NCI-H2081 (cell line): ENCODE measurements around the gene GRIA3.

Experiments
- DNase-seq, 2 experiments: peaks; one replicate each; lab custom pipeline; 2025; lab: John Stamatoyannopoulos, UW

Gene GRIA3

DNA sequence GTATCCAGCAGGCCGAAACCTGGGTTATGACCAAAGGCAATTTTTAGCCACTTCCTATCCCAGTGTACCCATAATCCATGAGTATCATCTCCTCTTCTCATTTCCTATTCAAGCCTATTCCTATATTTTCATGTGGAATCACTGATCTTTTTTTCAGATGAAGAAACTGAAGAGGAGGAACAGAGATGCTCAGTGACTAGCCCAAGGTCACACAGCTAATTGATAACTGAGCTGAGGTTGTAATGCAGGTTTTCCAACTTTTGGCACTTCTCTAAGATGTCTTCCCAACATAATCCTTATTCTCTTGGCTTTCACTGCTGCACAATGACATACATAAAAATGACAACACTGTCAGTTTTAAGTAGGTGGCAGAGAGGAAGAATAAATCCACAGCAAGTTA lies 15.3 kb downstream of the GRIA3 start:
- no peak for DNase-seq

- DNase-seq: no peak
Observed at GRCh38 chrX:123201720-123202119, 17.6 kb downstream of the GRIA3 start.

- DNase-seq: no peak
Observed at GRCh38 chrX:123202523-123202922, 18.4 kb downstream of the GRIA3 start.

- no peak for DNase-seq
Observed at GRCh38 chrX:123203772-123204171, 19.7 kb downstream of the GRIA3 start.

DNA sequence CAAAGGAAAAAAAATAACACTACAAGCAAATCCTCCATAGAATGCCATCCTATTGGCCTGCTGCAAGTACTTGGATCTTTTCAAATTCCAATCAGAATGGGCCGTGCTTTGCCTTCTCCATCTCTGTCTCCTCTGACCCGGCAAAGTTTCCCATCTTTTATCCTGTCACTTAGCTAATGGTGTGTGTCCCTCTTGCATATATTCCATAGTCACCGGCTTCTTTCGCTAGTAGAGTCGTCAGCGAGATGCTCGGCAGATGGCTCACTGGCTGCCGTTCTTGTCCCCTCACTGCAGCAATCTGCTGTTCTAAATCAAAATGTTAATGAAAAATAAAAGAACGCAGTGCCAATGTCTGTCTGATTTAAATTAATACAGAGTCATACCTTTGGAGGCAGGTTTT lies 22.1 kb downstream of the GRIA3 start:
- no peak for DNase-seq

DNA sequence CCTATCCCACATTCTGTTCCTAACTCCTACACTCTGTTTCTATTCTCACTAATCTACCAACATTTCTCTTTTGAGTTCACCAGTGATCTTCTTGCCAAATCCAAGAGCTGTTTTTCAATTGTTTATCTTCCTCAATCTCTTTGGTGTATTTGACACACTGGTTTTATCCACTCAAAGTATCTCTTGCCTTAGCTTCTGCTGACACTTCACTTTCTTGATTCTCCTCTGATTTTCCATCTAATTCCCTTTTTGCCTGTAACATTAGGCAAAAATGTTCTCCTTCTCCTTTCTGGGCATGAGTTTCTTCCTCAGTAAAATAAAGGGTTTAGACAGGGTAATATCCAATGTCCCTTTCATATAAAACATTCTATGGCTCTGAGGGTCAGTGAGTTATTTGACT lies 26.2 kb downstream of the GRIA3 start:
- DNase-seq: no peak

GRCh38 chrX:123215397-123216089 lies 31.5 kb downstream of the GRIA3 start:
- DNase-seq: no peak

DNA sequence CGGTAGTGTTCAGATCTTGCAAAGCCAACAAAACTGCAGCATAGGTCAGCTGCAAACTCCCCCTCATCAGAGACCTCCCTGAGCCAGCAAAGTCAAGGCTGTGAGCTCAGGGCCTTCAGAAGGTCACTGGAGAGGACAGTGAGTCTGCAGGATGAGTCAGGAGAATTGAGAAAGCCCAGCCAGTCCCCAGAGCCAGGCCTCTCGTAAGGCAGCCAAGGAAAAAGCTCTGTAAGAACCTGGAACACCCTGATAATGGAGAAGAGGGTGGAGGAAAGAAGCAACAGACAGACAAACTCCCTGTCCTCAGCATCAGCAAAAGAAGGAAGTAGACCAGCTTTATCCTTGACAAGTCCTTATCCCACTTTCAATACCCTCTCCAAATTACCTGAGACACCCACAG lies 33.0 kb downstream of the GRIA3 start:
- DNase-seq: no peak

- DNase-seq: no peak
Observed at GRCh38 chrX:123217728-123218127, 33.6 kb downstream of the GRIA3 start.

DNA sequence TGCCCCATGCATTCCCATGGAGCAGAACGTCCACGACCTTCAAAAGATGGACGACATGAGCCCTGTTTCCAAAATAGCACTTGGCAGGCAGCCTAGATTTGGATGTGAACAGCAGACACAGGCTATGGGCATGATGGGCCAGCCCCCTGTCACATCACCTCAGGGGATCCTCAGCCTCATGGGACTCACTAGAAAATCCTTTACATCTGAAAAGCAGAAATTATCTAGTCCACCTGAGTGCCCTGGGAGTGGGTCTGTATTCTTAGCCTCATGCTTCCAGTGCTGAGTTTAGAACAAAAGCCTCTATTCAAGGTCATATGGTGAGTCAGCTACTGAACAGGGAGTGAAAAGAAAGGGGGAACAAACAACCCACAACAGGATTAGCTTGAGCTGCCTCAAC lies 35.8 kb downstream of the GRIA3 start:
- no peak for DNase-seq

DNA sequence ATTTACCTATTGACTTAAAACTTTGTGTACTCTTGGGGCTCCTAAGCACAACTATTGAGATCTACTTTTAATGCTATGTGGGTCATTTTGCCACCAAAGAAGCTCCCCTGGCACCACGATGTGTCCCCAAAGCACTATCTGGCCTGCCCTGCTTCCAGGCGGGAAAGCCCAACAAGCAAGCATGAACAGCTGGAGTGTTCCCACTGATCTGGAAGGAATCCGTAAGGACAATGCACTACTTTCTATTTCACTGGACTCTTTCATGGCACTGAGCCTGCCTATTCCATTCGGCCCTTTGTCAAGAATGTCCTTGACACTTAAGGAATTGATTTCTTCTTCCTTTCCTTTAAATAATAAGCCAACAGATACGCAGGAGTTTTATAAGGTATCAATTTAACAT lies 38.8 kb downstream of the GRIA3 start:
- no peak for DNase-seq

DNA sequence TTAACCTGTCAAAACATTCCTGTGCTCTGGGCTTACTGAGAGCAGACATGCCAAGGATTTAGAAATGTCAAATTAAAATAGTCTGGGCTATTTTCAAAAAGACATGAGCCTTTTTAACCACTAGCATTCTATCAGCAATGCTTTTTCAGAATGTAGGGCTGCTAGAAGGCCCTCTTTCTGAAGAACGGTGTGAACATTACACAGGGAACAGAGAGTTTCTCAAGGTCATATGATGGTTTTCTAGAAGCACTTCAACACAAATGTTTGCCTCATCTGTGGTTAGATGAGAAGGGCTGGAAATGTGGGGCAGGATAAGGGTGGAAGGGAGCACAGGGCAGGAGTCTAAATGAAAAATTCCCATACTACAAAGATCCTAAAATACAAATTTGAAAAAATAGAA lies 39.3 kb downstream of the GRIA3 start:
- DNase-seq: no peak

DNA sequence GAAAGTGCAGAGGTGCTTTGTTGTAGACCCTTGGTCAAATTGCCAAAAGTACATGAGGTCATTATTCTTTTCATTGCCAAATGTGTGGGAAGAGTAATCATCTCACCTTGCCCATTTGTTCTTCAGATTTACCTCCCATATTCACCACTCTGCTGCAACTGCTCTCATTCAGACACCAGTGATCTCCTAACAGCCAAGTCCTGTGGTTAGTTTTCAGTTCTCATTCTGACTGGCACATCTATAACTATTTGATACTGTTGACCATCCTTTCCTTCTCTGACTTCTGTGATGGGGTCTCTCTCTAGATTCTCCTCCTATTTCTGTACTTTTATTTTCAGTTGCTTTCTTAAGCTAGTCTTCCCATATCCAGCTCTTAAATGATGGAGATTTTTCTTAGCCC lies 39.8 kb downstream of the GRIA3 start:
- no peak for DNase-seq

GRCh38 chrX:123230798-123231197 lies 46.7 kb downstream of the GRIA3 start:
- DNase-seq: peak in 1 of 2 experiments; percentile 12

- DNase-seq: no peak
Observed at GRCh38 chrX:123236859-123237258, 52.8 kb downstream of the GRIA3 start.

GRCh38 chrX:123237271-123237670 lies 53.2 kb downstream of the GRIA3 start:
- DNase-seq: no peak

DNA sequence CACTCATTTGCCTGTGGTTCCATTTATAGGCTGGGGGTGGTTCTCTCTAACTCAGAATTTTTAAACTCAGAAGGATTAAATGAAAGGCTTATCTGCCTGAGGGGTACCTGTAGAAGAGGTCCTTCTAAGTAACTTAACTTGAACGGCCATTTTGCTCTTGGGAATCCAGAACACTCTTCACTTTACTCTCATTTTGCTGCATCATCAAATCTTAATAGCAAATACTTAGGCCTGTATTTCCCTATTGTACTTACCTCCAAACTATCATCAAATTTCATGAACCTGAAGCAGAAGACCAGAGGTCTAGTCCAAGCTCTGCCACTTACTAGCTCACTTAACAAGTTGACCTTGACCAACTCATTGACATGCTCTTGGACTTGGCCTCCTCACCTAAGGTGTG lies 70.4 kb downstream of the GRIA3 start:
- no peak for DNase-seq

- DNase-seq: no peak
Observed at GRCh38 chrX:123256378-123256777, 72.3 kb downstream of the GRIA3 start.

- no peak for DNase-seq
Observed at GRCh38 chrX:123260920-123261418, 76.9 kb downstream of the GRIA3 start.

GRCh38 chrX:123263270-123263669 lies 79.2 kb downstream of the GRIA3 start:
- DNase-seq: peak; percentile 18 to 73

GRCh38 chrX:123263747-123264146 lies 79.7 kb downstream of the GRIA3 start:
- peak; percentile 58 to 77 for DNase-seq

GRCh38 chrX:123267220-123267619 lies 83.1 kb downstream of the GRIA3 start:
- DNase-seq: no peak

DNA sequence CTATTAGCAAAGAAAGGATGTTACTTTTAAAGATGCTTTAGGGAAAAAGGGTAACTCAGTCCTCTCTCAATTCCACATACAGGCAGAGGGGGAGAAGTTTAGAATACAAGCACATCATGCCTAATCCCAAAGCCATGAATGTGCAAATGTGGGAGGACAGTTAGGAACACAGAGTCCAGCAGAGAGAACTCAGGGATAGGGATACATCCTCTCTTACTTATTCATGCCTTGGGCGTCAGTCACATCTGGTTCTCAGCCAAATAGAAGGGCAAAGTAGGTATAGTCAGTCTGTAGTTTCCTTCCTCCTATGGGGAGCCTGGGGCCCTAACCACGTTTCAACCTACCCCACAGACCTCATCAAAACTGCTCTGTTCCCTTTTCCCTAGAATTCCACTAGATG lies 87.8 kb downstream of the GRIA3 start:
- no peak for DNase-seq

- DNase-seq: no peak
Observed at GRCh38 chrX:123272630-123273029, 88.6 kb downstream of the GRIA3 start.
